Measurements from ENCODE around the gene KCNJ11.

Gene KCNJ11

GRCh38 chr11:17352950-17353820 is 35.3 kb downstream of the KCNJ11 start:
- peak; percentile 81 for DNase-seq

DNA sequence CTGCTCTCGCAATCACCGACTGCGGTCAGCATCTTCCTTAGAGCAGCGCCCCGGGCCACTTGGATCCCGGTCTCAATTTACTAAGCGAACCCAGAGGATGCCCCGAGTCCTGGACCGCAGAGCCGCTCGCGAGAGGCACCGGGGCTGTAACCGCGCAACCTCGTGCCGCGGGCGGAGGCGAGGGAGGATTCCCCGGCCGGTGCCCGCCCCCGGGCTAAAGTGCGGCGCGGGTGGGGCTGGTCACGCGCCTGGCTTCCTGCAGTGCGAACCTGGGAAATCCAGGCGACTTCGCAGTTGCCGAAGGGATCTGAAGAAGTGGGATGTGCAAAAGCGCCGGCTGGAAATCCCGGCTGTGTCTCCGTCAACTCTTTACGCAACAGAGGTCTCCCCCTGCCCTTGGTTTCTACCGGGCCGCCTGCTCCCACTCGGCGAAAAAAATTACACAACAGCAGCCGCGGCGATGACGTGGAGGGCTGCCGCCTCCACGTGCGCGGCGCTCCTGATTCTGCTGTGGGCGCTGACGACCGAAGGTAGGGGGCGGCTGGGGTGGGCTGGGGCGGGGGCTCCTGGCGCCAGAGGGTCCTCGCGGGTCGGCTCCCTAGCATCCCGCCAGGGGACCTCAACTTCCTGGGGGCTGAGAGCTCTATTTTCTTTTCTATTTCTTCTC is 36.8 kb downstream of the KCNJ11 start, which contains the start of gene NCR3LG1:
Gene NCR3LG1 (plus strand): TSS at position 291 of the 667 bp plus-strand sequence. CDS start 170 bp downstream, at position 461.
- DNase-seq: peak; percentile 62

GRCh38 chr11:17351172-17351509 is 37.3 kb downstream of the KCNJ11 start:
- no peak for DNase-seq

DNA sequence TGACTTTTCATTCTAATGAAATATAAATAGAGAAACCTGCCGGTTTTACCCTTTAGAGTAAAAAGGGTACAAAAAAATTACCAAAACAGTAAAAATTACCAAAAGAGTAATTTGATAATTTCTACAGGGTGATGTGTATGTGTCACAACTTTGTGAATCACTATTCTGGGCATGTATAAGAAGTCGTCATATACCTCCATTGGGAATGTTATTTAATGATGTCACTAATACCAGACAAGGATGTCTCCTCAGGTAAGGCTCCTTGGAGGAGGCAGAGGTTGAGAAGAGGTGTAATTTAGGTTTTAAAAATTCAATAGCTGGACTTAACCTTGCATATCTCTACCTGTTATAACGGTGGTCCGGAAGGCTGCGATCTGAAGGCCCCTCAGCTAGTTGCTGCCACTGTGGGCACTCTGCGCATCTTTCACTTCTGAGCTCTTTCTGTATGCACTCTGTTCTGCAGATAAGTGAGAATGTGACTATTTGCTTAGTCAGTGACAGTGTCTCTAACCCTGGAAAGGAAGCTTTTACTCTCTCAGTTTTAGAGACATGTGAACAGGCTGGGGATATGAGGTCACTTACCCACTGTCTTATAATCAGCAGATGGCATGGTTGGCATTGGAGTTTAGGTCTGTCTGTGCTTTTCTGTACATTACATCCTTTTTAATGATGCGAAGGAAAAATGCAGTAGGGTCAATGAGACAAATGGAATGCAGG is 37.8 kb downstream of the KCNJ11 start:
- DNase-seq: no peak

DNA sequence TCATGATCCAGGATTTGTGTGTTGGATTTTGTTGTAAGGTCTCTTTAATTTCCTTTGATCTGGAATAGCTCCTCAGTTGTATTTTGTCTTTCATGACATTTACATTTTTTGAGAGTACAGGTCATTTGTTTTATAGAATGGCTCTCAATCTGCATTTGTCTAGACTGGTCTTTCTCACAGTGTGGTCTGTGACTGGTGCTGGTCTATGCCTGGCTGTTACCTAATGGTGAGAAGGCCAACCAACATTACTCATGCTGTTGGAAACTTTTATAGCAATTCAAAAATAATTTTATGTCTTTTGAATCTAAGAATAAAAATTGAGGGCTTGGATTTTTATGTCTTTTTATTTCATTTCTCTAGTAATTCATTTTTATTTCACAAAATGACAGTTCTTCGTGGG is 40.8 kb downstream of the KCNJ11 start:
- DNase-seq: no peak

GRCh38 chr11:17343907-17344306 is 44.6 kb downstream of the KCNJ11 start:
- peak; percentile 85 for DNase-seq

GRCh38 chr11:17343257-17343656 is 45.2 kb downstream of the KCNJ11 start:
- DNase-seq: no peak

Measured in fibroblast of skin of abdomen (primary cell).